GM12878 (cell line): Measurements from ENCODE around the gene CAB39. TPM values are rescaled to one million over a fixed set of nuclear protein-coding genes. Genes with fewer than 3 reads are reported as not detected.

Experiments used
- CBX5 ChIP-seq: sonication (generic); IDR thresholded peaks from 2 replicates; pipeline ENCODE4 v1.6.1; 2016; ENCODE audit warnings: low read depth, moderate library complexity, mild to moderate bottlenecking, inconsistent platforms
- DPF2 ChIP-seq: fragments of 450-650 bp; IDR thresholded peaks from 2 replicates; pipeline ENCODE4 v1.6.1; 2017; ENCODE audit warnings: mild to moderate bottlenecking
- GATAD2B ChIP-seq: fragments of 450-650 bp; conservative IDR thresholded peaks from 2 replicates; pipeline ENCODE4 v1.6.1; 2017; ENCODE audit warnings: low read depth, mild to moderate bottlenecking, moderate library complexity
- NFIC ChIP-seq: IDR thresholded peaks from 2 replicates; pipeline ENCODE4 v1.6.1; 2012; ENCODE audit warnings: low read depth, mild to moderate bottlenecking, inconsistent platforms, low read length, moderate library complexity
- SP1 ChIP-seq: IDR thresholded peaks from one replicate; pipeline ENCODE4 v1.6.1; 2011; ENCODE audit warnings: low read depth, low read length
- ZBED1 ChIP-seq: IDR thresholded peaks from 2 replicates; pipeline ENCODE4 v1.6.1; 2016; ENCODE audit warnings: borderline replicate concordance
- polyA plus RNA-seq, 11 experiments: library from polyadenylated mRNA; depleted of rRNA in 4 of 11; unstranded in 6 of 11; stranded (reverse) in 5 of 11; fragments of >200 nt; fragmentation: Nextera tagmentation in 4 of 11; fragmentation: Illumina TruSeq in 1 of 11; extraction: Ambion mirVana in 4 of 11; extraction: Trizol in 1 of 11; gene quantifications; 1 replicate in 1 of 11; 2 replicates in 10 of 11; pipeline versions ENCODE4 v1.2.1 to v1.2.3, GENCODE V29; 2011 to 2016; ENCODE audit warnings: inconsistent platforms in 2 of 11, missing spikeins in 2 of 11, low read depth in 1 of 11
- total RNA-seq, 4 experiments: library from RNA; depleted of rRNA in 3 of 4; stranded (reverse); fragments of >200 nt in 3 of 4; fragmentation: Illumina TruSeq in 1 of 4; extraction: Trizol in 1 of 4; gene quantifications; 2 replicates each; pipeline versions ENCODE4 v1.2.1 to v1.2.3, GENCODE V29; 2013 to 2021
- TF ChIP-seq, protein P1 (sequence below): IDR thresholded peaks from 2 replicates; pipeline ENCODE4 v1.6.1; 2012; ENCODE audit warnings: mild to moderate bottlenecking, low read depth, low read length
- TF ChIP-seq, protein P2 (sequence below): IDR thresholded peaks from 2 replicates; pipeline ENCODE4 v1.6.1; 2012; ENCODE audit warnings: improper control_type of control experiment, low read depth, low read length; ENCODE audit not compliant: insufficient replicate concordance
- TF ChIP-seq, protein P3 (sequence below): IDR thresholded peaks from 2 replicates; pipeline ENCODE4 v1.6.1; 2011; ENCODE audit warnings: low read depth, mild to moderate bottlenecking, low read length, moderate library complexity, borderline replicate concordance; ENCODE audit errors: extremely low read depth

Gene CAB39
- total and polyA plus RNA-seq, 10 of the 15 experiments (the other 5 are each of a cell fraction or from before 2014, with no cell fraction given) = 13.3 to 129 (median 62.9) TPM

DNA sequence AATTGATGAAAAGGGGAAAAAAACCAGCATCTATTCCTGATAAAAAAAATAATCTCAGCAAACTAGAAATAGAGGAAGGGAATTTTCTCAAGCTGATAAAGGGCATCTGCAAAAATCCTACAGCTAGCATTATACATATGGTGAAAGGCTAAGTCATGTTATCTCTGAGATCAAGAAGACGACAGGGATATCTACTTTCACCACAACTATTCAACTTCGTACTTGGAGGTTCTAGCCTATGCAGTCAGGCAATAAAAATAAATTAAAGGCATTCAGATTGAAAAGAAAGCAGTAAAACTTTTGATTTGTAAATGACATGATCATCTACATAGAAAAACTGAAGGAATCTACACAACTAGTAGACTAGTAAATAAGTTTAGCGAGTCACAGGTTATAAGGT, 58.2 kb downstream of the CAB39 start (continued):
- TF ChIP-seq, protein P1, sequence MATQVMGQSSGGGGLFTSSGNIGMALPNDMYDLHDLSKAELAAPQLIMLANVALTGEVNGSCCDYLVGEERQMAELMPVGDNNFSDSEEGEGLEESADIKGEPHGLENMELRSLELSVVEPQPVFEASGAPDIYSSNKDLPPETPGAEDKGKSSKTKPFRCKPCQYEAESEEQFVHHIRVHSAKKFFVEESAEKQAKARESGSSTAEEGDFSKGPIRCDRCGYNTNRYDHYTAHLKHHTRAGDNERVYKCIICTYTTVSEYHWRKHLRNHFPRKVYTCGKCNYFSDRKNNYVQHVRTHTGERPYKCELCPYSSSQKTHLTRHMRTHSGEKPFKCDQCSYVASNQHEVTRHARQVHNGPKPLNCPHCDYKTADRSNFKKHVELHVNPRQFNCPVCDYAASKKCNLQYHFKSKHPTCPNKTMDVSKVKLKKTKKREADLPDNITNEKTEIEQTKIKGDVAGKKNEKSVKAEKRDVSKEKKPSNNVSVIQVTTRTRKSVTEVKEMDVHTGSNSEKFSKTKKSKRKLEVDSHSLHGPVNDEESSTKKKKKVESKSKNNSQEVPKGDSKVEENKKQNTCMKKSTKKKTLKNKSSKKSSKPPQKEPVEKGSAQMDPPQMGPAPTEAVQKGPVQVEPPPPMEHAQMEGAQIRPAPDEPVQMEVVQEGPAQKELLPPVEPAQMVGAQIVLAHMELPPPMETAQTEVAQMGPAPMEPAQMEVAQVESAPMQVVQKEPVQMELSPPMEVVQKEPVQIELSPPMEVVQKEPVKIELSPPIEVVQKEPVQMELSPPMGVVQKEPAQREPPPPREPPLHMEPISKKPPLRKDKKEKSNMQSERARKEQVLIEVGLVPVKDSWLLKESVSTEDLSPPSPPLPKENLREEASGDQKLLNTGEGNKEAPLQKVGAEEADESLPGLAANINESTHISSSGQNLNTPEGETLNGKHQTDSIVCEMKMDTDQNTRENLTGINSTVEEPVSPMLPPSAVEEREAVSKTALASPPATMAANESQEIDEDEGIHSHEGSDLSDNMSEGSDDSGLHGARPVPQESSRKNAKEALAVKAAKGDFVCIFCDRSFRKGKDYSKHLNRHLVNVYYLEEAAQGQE = no peak
- TF ChIP-seq, protein P2, sequence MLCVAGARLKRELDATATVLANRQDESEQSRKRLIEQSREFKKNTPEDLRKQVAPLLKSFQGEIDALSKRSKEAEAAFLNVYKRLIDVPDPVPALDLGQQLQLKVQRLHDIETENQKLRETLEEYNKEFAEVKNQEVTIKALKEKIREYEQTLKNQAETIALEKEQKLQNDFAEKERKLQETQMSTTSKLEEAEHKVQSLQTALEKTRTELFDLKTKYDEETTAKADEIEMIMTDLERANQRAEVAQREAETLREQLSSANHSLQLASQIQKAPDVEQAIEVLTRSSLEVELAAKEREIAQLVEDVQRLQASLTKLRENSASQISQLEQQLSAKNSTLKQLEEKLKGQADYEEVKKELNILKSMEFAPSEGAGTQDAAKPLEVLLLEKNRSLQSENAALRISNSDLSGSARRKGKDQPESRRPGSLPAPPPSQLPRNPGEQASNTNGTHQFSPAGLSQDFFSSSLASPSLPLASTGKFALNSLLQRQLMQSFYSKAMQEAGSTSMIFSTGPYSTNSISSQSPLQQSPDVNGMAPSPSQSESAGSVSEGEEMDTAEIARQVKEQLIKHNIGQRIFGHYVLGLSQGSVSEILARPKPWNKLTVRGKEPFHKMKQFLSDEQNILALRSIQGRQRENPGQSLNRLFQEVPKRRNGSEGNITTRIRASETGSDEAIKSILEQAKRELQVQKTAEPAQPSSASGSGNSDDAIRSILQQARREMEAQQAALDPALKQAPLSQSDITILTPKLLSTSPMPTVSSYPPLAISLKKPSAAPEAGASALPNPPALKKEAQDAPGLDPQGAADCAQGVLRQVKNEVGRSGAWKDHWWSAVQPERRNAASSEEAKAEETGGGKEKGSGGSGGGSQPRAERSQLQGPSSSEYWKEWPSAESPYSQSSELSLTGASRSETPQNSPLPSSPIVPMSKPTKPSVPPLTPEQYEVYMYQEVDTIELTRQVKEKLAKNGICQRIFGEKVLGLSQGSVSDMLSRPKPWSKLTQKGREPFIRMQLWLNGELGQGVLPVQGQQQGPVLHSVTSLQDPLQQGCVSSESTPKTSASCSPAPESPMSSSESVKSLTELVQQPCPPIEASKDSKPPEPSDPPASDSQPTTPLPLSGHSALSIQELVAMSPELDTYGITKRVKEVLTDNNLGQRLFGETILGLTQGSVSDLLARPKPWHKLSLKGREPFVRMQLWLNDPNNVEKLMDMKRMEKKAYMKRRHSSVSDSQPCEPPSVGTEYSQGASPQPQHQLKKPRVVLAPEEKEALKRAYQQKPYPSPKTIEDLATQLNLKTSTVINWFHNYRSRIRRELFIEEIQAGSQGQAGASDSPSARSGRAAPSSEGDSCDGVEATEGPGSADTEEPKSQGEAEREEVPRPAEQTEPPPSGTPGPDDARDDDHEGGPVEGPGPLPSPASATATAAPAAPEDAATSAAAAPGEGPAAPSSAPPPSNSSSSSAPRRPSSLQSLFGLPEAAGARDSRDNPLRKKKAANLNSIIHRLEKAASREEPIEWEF = no peak
- TF ChIP-seq CBX5 (no peak), SP1 (no peak), GATAD2B (no peak), NFIC (no peak), ZBED1 (no peak), DPF2 (no peak)
- TF ChIP-seq, protein P3, sequence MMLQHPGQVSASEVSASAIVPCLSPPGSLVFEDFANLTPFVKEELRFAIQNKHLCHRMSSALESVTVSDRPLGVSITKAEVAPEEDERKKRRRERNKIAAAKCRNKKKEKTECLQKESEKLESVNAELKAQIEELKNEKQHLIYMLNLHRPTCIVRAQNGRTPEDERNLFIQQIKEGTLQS = no peak
